Right lobe of liver (tissue), 6 donors: ENCODE data around the gene RSAD1. TPM values are rescaled to one million over a fixed set of nuclear protein-coding genes. Genes with fewer than 3 reads are reported as not detected.
A peak's percentile ranks its signal among the peaks of the same experiment; 100 is the strongest.

ENCODE experiments used
- ATAC-seq, 4 donors: fragments of 200-7000 bp; cut with Tn5 transposase; one replicate each; pipeline ENCODE4 v1.9.1; 2020; ENCODE audit warnings: mild to moderate bottlenecking in 4 of 4, moderate library complexity in 4 of 4
- DNase-seq, 3 donors: peaks; one replicate each; pipeline ENCODE4 v3.0.0-alpha.2; 2020
- H3K27ac ChIP-seq, 3 donors: fragments of 200-600 bp; one replicate each; pipeline ENCODE4 v1.8.0; 2022
- H3K27me3 ChIP-seq, 2 donors: fragments of 200-600 bp; one replicate each; pipeline ENCODE4 v1.8.0; 2022
- H3K36me3 ChIP-seq, 4 donors: fragments of 200-600 bp; sonication (generic) in 1 of 4; one replicate each; pipeline versions ENCODE4 v1.5.1 to v1.8.0; 2017 to 2022; ENCODE audit warnings: control low read depth in 1 of 4
- H3K4me1 ChIP-seq, 4 donors: fragments of 200-600 bp; sonication (generic) in 1 of 4; one replicate each; pipeline versions ENCODE4 v1.5.1 to v1.8.0; 2017 to 2022; ENCODE audit warnings: control low read depth in 1 of 4
- H3K4me3 ChIP-seq, 3 donors: fragments of 200-600 bp; one replicate each; pipeline ENCODE4 v1.8.0; 2022
- H3K9me3 ChIP-seq, 4 donors: fragments of 200-600 bp; sonication (generic) in 1 of 4; one replicate each; pipeline versions ENCODE4 v1.5.1 to v1.8.0; 2017 to 2022; ENCODE audit warnings: control low read depth in 1 of 4
- CTCF ChIP-seq, 4 donors: fragments of 200-600 bp in 3 of 4; fragments of 450-650 bp in 1 of 4; IDR thresholded peaks; one replicate each; pipeline versions ENCODE4 v1.5.1 to v1.8.0; 2016 to 2022; ENCODE audit warnings: antibody characterized with exemption in 4 of 4, mild to moderate bottlenecking in 2 of 4
- POLR2A ChIP-seq: fragments of 450-650 bp; IDR thresholded peaks from one replicate; pipeline ENCODE4 v1.6.1; 2017; ENCODE audit warnings: antibody characterized with exemption, mild to moderate bottlenecking
- WGBS: methylation state at CpG from one replicate; pipeline ENCODE4 v1.1.6; 2018; ENCODE audit warnings: low coverage, low lambda C conversion rate; ENCODE audit not compliant: insufficient coverage; ENCODE audit errors: missing lambda C conversion rate; 5-methylcytosine and 5-hydroxymethylcytosine counted together
- intact Hi-C, 2 donors: fragments of 100-400 bp; cut with DNase I; formaldehyde crosslinking; loops; one replicate each; pipeline versions ENCODE4 v1.11.2 to v1.14.1; 2022
- total RNA-seq, 6 experiments: library from RNA; depleted of rRNA in 2 of 6; stranded (reverse); fragments of >200 nt in 2 of 6; fragmentation: NEBNext Ultra II Directional in 3 of 6; extraction: Animal tissue kit (Norgen Biotek cat#: 25700) in 3 of 6; gene quantifications; one replicate each; pipeline versions ENCODE4 v1.1.0 to v1.2.4, GENCODE V29; 2016 to 2023
- donor health status: DM: no; HTN: yes; CAD: no.
- donor health status: DM: no; HTN: no; CAD: no.
- donor health status: DM: no; HTN: no; CAD: no.
- donor health status: DM: no; HTN: yes; CAD: no.
- donor health status: DM: no; HTN: yes; CAD: no.

The RSAD1 gene
- total RNA-seq, 6 experiments from 2014 or later = 17.9 to 26.6 (median 23.4) TPM

- ATAC-seq (peak; percentile 88 to 96 (median 92)), DNase-seq (peak; percentile 74 to 92 (median 84))
- H3K27ac ChIP-seq = no peak overlapping the region
- H3K27me3 ChIP-seq = no peaks in the 10 kb centered on the region
- H3K36me3 ChIP-seq = no peaks in the 10 kb centered on the region
- no peaks in the 10 kb centered on the region for H3K9me3 ChIP-seq
- H3K4me1 ChIP-seq = peaks cover 0 to 7% (median 0%) of the 10 kb centered on the region in 4 donors
- intact Hi-C loops = no loop called here
- no peak overlapping the region for H3K4me3 ChIP-seq
- WGBS = 55% methylated on average over 6 of the region's 6 CpGs
- TF ChIP-seq POLR2A (no peak), CTCF (IDR thresholded peaks at IDR 0.05) (no peak)
Observed at GRCh38 chr17:50514936-50515702, 36.5 kb downstream of the RSAD1 start.

- DNase-seq (no peak), ATAC-seq (no peak)
- no peak for TF ChIP-seq CTCF (IDR thresholded peaks at IDR 0.05)
- no peak for TF ChIP-seq POLR2A
- Histone ChIP-seq H3K27ac (no peak overlapping the region), H3K4me3 (no peak overlapping the region), H3K36me3 (no peaks in the 10 kb centered on the region), H3K9me3 (no peaks in the 10 kb centered on the region), H3K27me3 (no peaks in the 10 kb centered on the region), H3K4me1 (peaks cover 0 to 7% (median 0%) of the 10 kb centered on the region in 4 donors)
- WGBS = 79% methylated on average over 4 of the region's 4 CpGs
- intact Hi-C loops = no loop called here
Observed at GRCh38 chr17:50517011-50517410, 38.4 kb downstream of the RSAD1 start.

GRCh38 chr17:50517504-50518383, 39.1 kb downstream of the RSAD1 start:
- 84% methylated on average over 7 of the region's 8 CpGs for WGBS
- H3K36me3 ChIP-seq = no peaks in the 10 kb centered on the region
- no peak for DNase-seq
- no peak for ATAC-seq
- peaks cover 0 to 7% (median 0%) of the 10 kb centered on the region in 4 donors for H3K4me1 ChIP-seq
- no peak overlapping the region for H3K4me3 ChIP-seq
- intact Hi-C loops = no loop called here
- TF ChIP-seq POLR2A = no peak
- no peak for TF ChIP-seq CTCF (IDR thresholded peaks at IDR 0.05)
- H3K9me3 ChIP-seq = no peaks in the 10 kb centered on the region
- H3K27me3 ChIP-seq = no peaks in the 10 kb centered on the region
- H3K27ac ChIP-seq = no peak overlapping the region

- DNase-seq (no peak), ATAC-seq (no peak)
- H3K27me3 ChIP-seq = no peaks in the 10 kb centered on the region
- no peak overlapping the region for H3K27ac ChIP-seq
- 83% methylated on average over 11 of the region's 13 CpGs for WGBS
- H3K36me3 ChIP-seq = no peaks in the 10 kb centered on the region
- intact Hi-C loops = no loop called here
- no peak overlapping the region for H3K4me3 ChIP-seq
- no peak for TF ChIP-seq CTCF (IDR thresholded peaks at IDR 0.05)
- TF ChIP-seq POLR2A = no peak
- peaks cover 0 to 7% (median 0%) of the 10 kb centered on the region in 4 donors for H3K4me1 ChIP-seq
- H3K9me3 ChIP-seq = no peaks in the 10 kb centered on the region
Observed at GRCh38 chr17:50518384-50519023, 39.8 kb downstream of the RSAD1 start.
